GM15510 (cell line): ENCODE results near the gene FAM227B.

Experiments
- POLR2A ChIP-seq: IDR thresholded peaks from 3 replicates; pipeline ENCODE4 v1.6.1; 2011; ENCODE audit warnings: borderline replicate concordance; ENCODE audit not compliant: insufficient read length; ENCODE audit errors: extremely low read depth

Gene FAM227B

GRCh38 chr15:49464522-49464921 lies 156.1 kb downstream of the FAM227B start:
- TF ChIP-seq POLR2A = no peak

GRCh38 chr15:49462232-49462844 lies 158.3 kb downstream of the FAM227B start:
- no peak for TF ChIP-seq POLR2A

DNA sequence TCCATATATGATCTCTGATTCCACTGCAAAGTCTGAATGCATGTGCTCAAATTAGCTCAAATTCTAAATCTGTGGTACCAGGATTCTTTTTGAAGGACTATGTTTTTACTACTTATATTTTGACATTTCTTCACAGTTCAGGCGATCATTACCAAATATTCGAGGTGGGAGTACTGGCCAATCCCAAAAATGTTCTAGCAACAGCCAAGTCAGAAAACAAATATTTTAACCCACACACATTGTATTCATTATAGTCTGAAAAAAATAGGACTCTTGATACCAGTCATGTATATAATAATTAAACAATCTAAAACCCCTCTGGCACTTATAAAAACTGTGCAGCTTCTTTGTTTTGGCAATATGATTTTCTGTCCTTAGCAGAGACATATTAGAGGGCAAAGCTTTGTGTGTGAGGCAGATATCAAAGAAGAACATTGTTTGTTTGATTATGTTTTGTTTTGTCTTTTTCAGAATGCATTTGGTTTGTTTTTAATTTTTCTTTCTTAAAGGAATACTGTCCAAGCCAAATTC lies 160.1 kb downstream of the FAM227B start:
- TF ChIP-seq POLR2A = no peak

GRCh38 chr15:49458145-49458544 lies 162.5 kb downstream of the FAM227B start:
- TF ChIP-seq POLR2A = no peak

DNA sequence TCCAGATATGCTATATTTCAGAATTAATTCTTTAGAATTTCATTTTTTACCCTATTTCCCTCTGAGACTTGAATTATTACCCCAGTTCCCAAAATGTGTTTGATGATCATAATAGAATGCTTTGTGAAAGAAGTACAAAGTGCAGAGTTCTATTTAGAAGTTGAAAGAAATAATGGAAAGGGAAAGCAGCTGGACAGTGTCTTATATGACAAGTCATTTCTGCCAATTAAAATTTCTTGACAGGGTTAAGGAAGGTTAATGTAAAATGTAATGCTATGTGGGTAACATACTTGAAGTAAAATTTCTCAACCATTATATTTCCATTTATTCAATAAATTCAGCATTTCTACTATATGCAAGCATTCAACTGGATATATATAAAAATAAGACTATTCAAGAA lies 164.5 kb downstream of the FAM227B start:
- no peak for TF ChIP-seq POLR2A

DNA sequence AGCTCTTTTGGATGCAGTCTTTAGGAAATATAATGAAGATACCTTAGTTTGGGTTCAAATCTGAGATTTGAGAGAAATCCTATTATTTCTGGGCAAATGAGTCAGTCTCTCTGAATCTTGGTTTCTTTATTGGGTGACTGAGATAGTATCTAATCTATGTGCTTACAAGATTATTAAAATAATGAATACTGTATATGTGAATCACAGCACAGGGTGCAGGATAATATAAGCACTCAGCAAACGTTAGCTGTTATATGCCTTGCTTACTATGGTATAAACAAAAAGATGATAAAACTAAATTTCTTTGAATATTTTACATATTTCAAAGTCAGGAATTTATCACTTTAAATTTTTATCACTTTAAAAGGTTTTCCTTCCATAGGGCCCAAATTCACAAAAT lies 168.0 kb downstream of the FAM227B start:
- no peak for TF ChIP-seq POLR2A

DNA sequence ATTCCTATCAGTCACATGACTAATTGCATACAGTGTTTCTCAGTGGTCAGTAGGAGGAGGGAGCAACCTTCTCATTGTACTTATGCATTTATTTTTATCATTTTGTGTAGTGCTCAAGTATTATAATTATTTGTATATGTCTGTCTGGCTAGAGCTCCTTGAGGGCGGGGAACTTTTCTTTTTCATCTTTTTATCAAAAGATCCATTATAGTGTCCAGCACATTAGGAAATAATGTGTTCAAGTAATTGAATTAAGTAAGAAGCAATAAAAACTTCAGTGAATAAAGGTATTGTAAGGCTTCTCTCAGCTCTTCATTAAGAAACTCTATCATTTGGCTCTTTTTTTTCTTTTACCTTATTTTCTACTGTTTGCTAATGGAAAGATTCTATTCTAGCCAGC lies 178.8 kb downstream of the FAM227B start:
- TF ChIP-seq POLR2A = no peak

GRCh38 chr15:49441356-49441755 lies 179.3 kb downstream of the FAM227B start:
- TF ChIP-seq POLR2A = no peak

GRCh38 chr15:49439678-49440395 lies 180.8 kb downstream of the FAM227B start:
- no peak for TF ChIP-seq POLR2A

DNA sequence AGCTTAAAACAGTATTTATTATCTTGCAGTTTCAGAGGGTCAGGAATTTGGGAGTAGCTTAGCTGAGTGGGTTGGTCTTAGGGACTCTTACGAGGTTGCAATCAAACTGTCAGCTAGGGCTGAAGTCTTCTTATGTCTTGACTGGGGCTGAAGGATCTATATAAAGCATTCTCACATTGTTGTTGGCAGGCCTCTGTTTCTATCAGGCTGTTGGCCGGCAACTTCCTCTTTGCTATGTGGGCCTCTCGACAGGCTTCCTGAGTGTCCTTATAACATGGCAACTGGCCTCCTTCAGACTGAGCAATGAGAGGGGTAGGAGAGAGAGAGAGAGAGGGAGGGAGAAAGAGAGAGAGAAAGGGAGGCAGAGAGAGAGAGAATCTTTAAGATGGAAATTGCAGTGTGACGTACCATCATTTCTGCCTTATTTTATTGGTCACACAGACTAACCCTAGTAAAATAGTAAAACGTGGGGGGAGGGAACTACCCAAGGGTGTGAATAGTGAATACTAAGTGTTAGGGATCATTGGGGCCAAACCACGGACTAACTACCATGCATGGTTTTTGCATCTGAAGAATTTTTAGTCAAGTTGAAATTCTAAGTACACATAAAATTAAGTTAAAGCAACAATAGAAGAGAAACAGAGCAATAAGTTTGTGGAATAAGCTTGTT lies 181.5 kb downstream of the FAM227B start:
- no peak for TF ChIP-seq POLR2A

DNA sequence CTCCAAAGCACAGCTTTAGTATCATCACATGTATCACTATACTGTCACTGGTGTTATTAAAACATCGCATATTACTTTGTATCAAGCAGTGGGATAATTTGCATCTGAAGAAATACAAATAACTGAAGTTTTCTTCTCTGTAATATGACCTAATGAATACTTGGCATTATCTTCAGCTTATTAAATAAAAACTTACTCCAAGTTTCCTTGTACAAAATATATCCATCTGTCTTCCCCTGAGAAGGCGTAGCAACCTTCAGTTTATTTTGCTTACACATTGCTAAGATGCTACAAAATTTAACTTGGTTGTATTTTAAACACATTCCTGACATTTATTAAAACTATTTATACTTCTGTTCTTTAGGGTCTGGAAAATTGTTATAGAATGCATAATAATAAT lies 183.9 kb downstream of the FAM227B start:
- TF ChIP-seq POLR2A = no peak

- TF ChIP-seq POLR2A = no peak
Measured at GRCh38 chr15:49435174-49435573, 185.4 kb downstream of the FAM227B start.

GRCh38 chr15:49430046-49430445 lies 190.6 kb downstream of the FAM227B start:
- no peak for TF ChIP-seq POLR2A

GRCh38 chr15:49428409-49429095 lies 192.1 kb downstream of the FAM227B start:
- TF ChIP-seq POLR2A = no peak

- TF ChIP-seq POLR2A = no peak
Measured at GRCh38 chr15:49427372-49427771, 193.2 kb downstream of the FAM227B start.
